Muscle layer of colon (tissue), 2 donors: ENCODE measurements around the gene SETBP1.

Source experiments
- H3K27ac ChIP-seq: one replicate; pipeline ENCODE4 v1.7.0; 2013; ENCODE audit warnings: low read depth, mild to moderate bottlenecking, low read length, moderate library complexity
- H3K27me3 ChIP-seq, 2 donors: one replicate each; pipeline ENCODE4 v1.7.0; 2013; ENCODE audit warnings: low read length in 2 of 2, mild to moderate bottlenecking in 2 of 2; ENCODE audit not compliant: insufficient read depth in 2 of 2, control insufficient read depth in 1 of 2
- H3K36me3 ChIP-seq: one replicate; pipeline ENCODE4 v1.7.0; 2013; ENCODE audit warnings: mild to moderate bottlenecking, low read length; ENCODE audit not compliant: insufficient read depth
- H3K4me1 ChIP-seq: one replicate; pipeline ENCODE4 v1.7.0; 2013; ENCODE audit warnings: mild to moderate bottlenecking, low read length; ENCODE audit not compliant: insufficient read depth
- H3K4me3 ChIP-seq, 2 donors: one replicate each; pipeline ENCODE4 v1.7.0; 2013; ENCODE audit warnings: low read length in 2 of 2, low read depth in 1 of 2, mild to moderate bottlenecking in 1 of 2, moderate library complexity in 1 of 2
- H3K9ac ChIP-seq: one replicate; pipeline ENCODE4 v1.7.0; 2013; ENCODE audit warnings: low read length
- H3K9me3 ChIP-seq: one replicate; pipeline ENCODE4 v1.7.0; 2013; ENCODE audit warnings: mild to moderate bottlenecking, low read length
- donor health status: abdominal sarcoma.
- donor health status: Adenocarcinoma of cecum.

Gene SETBP1

GRCh38 chr18:44654573-44654972 is 26.1 kb upstream of the SETBP1 start:
- H3K4me3 ChIP-seq = no peak overlapping the region
- H3K36me3 ChIP-seq = no peaks in the 10 kb centered on the region
- H3K27me3 ChIP-seq = no peaks in the 10 kb centered on the region
- H3K4me1 ChIP-seq = peaks cover 18% of the 10 kb centered on the region
- H3K9me3 ChIP-seq = no peaks in the 10 kb centered on the region
- H3K27ac ChIP-seq = no peak overlapping the region
- H3K9ac ChIP-seq = no peak overlapping the region

- Histone ChIP-seq H3K4me3 (no peak overlapping the region), H3K4me1 (peaks cover 18% of the 10 kb centered on the region), H3K9ac (no peak overlapping the region), H3K9me3 (no peaks in the 10 kb centered on the region), H3K27me3 (no peaks in the 10 kb centered on the region), H3K27ac (no peak overlapping the region), H3K36me3 (no peaks in the 10 kb centered on the region)
Measured at GRCh38 chr18:44655435-44655834, 25.3 kb upstream of the SETBP1 start.

GRCh38 chr18:44659771-44660170 is 20.9 kb upstream of the SETBP1 start:
- no peak overlapping the region for H3K9ac ChIP-seq
- no peak overlapping the region for H3K27ac ChIP-seq
- peaks cover 11% of the 10 kb centered on the region for H3K4me1 ChIP-seq
- H3K36me3 ChIP-seq = no peaks in the 10 kb centered on the region
- no peaks in the 10 kb centered on the region for H3K27me3 ChIP-seq
- no peaks in the 10 kb centered on the region for H3K9me3 ChIP-seq
- no peak overlapping the region for H3K4me3 ChIP-seq

GRCh38 chr18:44668270-44668975 is 12.3 kb upstream of the SETBP1 start:
- no peak overlapping the region for H3K9ac ChIP-seq
- H3K27me3 ChIP-seq = no peaks in the 10 kb centered on the region
- H3K9me3 ChIP-seq = no peaks in the 10 kb centered on the region
- H3K4me3 ChIP-seq = no peak overlapping the region
- no peaks in the 10 kb centered on the region for H3K36me3 ChIP-seq
- no peaks in the 10 kb centered on the region for H3K4me1 ChIP-seq
- H3K27ac ChIP-seq = no peak overlapping the region

GRCh38 chr18:44671914-44672313 is 8.8 kb upstream of the SETBP1 start:
- no peaks in the 10 kb centered on the region for H3K27me3 ChIP-seq
- H3K4me1 ChIP-seq = no peaks in the 10 kb centered on the region
- H3K36me3 ChIP-seq = no peaks in the 10 kb centered on the region
- H3K27ac ChIP-seq = no peak overlapping the region
- no peak overlapping the region for H3K9ac ChIP-seq
- no peaks in the 10 kb centered on the region for H3K9me3 ChIP-seq
- H3K4me3 ChIP-seq = no peak overlapping the region

GRCh38 chr18:44672506-44672905 is 8.2 kb upstream of the SETBP1 start:
- Histone ChIP-seq H3K27me3 (no peaks in the 10 kb centered on the region), H3K4me1 (no peaks in the 10 kb centered on the region), H3K9me3 (no peaks in the 10 kb centered on the region), H3K36me3 (no peaks in the 10 kb centered on the region), H3K9ac (no peak overlapping the region), H3K4me3 (no peak overlapping the region), H3K27ac (no peak overlapping the region)

GRCh38 chr18:44673256-44673880 is 7.3 kb upstream of the SETBP1 start:
- H3K36me3 ChIP-seq = no peaks in the 10 kb centered on the region
- H3K9me3 ChIP-seq = no peaks in the 10 kb centered on the region
- no peak overlapping the region for H3K4me3 ChIP-seq
- H3K9ac ChIP-seq = no peak overlapping the region
- no peaks in the 10 kb centered on the region for H3K4me1 ChIP-seq
- H3K27me3 ChIP-seq = no peaks in the 10 kb centered on the region
- no peak overlapping the region for H3K27ac ChIP-seq

- H3K4me3 ChIP-seq = no peak overlapping the region
- no peaks in the 10 kb centered on the region for H3K27me3 ChIP-seq
- H3K36me3 ChIP-seq = no peaks in the 10 kb centered on the region
- H3K9ac ChIP-seq = no peak overlapping the region
- H3K27ac ChIP-seq = no peak overlapping the region
- H3K9me3 ChIP-seq = no peaks in the 10 kb centered on the region
- H3K4me1 ChIP-seq = peaks cover 8% of the 10 kb centered on the region
Measured at GRCh38 chr18:44677933-44678332, 2.8 kb upstream of the SETBP1 start.

GRCh38 chr18:44678725-44679055 is 2.0 kb upstream of the SETBP1 start:
- Histone ChIP-seq H3K27ac (peak overlapping the region; percentile 93), H3K9me3 (no peaks in the 10 kb centered on the region), H3K9ac (no peak overlapping the region), H3K27me3 (no peaks in the 10 kb centered on the region), H3K4me1 (peaks cover 16% of the 10 kb centered on the region), H3K4me3 (no peak overlapping the region), H3K36me3 (no peaks in the 10 kb centered on the region)

GRCh38 chr18:44679056-44679913 is 1.4 kb upstream of the SETBP1 start:
- Histone ChIP-seq H3K9ac (peak overlapping the region; percentile 63), H3K9me3 (no peaks in the 10 kb centered on the region), H3K27ac (peak overlapping the region; percentile 93), H3K4me1 (peaks cover 22% of the 10 kb centered on the region), H3K4me3 (peak overlapping the region; percentile 49 to 75), H3K27me3 (no peaks in the 10 kb centered on the region), H3K36me3 (no peaks in the 10 kb centered on the region)

- Histone ChIP-seq H3K9me3 (no peaks in the 10 kb centered on the region), H3K4me3 (peak overlapping the region in 1 of 2 donors; percentile 82), H3K27me3 (no peaks in the 10 kb centered on the region), H3K9ac (no peak overlapping the region), H3K36me3 (no peaks in the 10 kb centered on the region), H3K4me1 (peaks cover 22% of the 10 kb centered on the region), H3K27ac (peak overlapping the region; percentile 87)
Measured at GRCh38 chr18:44679914-44680272, 795 bp upstream of the SETBP1 start.
